ENCODE results near the gene CLCA1. TPM values are rescaled to one million over a fixed set of nuclear protein-coding genes. Genes with fewer than 3 reads are reported as not detected.

Gene CLCA1
- total RNA-seq, 2 experiments from 2014 or later: not detected

DNA sequence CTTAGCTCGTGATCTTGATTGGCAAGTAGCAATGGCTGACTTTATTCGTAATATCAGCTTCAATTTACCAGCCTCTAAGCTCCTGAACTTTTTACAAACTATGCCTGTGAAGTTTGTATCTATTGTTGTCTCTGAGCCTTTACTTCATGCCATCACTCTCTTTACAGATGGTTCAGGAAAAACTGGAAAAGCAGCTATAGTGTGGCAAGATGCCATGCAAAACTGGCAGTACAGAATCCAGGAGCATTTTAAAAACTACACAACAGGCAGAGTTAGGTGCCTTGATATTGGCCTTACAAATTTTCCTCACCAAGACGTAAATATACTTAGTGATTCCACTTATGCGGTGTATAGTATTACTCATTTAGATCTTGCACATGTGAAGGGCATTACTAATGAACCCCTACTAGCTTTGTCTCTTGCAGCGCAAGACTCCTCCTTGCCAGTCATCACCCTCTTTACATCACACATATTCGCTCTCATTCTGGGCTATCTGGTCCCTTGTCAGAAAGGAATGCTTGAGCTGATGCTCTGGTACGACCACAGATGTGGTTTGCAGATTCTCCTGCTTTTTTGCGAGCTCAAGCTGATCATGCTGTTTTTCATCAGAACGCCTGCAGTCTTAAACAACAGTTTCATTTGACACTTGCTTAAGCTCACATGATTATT is 36.3 kb downstream of the CLCA1 start:
- no peak overlapping the region for H3K27ac ChIP-seq (ENCODE audit: low read depth in 1 of 2, low read length in 2 of 2)
- H3K9me3 ChIP-seq (ENCODE audit: control insufficient read depth in 1 of 2, insufficient read depth in 1 of 2, low read length in 2 of 2): no peaks in the 10 kb centered on the region
- ATAC-seq (ENCODE audit: poor library complexity): no peak
- peaks cover 17% of the 10 kb centered on the region for H3K4me1 Mint-ChIP-seq (ENCODE audit: low read depth)
- no peak overlapping the region for H3K4me3 ChIP-seq (ENCODE audit: low read length)
- intact Hi-C loops (cut with DNase I, micrococcal nuclease): loop anchor here in 1 of 2 experiments (5.0 to 10.0 kb wide), 3 partner anchors 83 to 237 kb away; partner anchors contain the start of genes CLCA2 and SH3GLB1
- no peaks in the 10 kb centered on the region for H3K9me3 Mint-ChIP-seq
- peaks cover 16% of the 10 kb centered on the region for H3K27me3 Mint-ChIP-seq
- DNase-seq: no peak
- peaks cover 7% of the 10 kb centered on the region for H3K4me1 ChIP-seq (ENCODE audit: insufficient read depth, low read length)
- TF ChIP-seq, protein P1, sequence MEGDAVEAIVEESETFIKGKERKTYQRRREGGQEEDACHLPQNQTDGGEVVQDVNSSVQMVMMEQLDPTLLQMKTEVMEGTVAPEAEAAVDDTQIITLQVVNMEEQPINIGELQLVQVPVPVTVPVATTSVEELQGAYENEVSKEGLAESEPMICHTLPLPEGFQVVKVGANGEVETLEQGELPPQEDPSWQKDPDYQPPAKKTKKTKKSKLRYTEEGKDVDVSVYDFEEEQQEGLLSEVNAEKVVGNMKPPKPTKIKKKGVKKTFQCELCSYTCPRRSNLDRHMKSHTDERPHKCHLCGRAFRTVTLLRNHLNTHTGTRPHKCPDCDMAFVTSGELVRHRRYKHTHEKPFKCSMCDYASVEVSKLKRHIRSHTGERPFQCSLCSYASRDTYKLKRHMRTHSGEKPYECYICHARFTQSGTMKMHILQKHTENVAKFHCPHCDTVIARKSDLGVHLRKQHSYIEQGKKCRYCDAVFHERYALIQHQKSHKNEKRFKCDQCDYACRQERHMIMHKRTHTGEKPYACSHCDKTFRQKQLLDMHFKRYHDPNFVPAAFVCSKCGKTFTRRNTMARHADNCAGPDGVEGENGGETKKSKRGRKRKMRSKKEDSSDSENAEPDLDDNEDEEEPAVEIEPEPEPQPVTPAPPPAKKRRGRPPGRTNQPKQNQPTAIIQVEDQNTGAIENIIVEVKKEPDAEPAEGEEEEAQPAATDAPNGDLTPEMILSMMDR (IDR thresholded peaks at IDR 0.05): no peak
- no peaks in the 10 kb centered on the region for H3K27me3 ChIP-seq (ENCODE audit: control insufficient read depth in 1 of 2, insufficient read depth in 2 of 2, low read length in 2 of 2)
- no peak overlapping the region for H3K27ac Mint-ChIP-seq
- CTCF ChIA-PET: interaction anchor here (0.6 to 3.5 kb wide), 6 partner anchors 11 to 200 kb away, joined by 3 to 12 read pairs (median 5); partner anchors contain the start of gene SH3GLB1
- POLR2A ChIA-PET: interaction anchor here (0.9 to 1.0 kb wide), 2 partner anchors 109 to 121 kb away, joined by 3 read pairs; partner anchors contain the start of gene ODF2L
- H3K36me3 ChIP-seq (ENCODE audit: insufficient read depth, low read length): no peaks in the 10 kb centered on the region
- H3K36me3 Mint-ChIP-seq (ENCODE audit: low read depth): no peaks in the 10 kb centered on the region
- H3K4me3 Mint-ChIP-seq: no peak overlapping the region

DNA sequence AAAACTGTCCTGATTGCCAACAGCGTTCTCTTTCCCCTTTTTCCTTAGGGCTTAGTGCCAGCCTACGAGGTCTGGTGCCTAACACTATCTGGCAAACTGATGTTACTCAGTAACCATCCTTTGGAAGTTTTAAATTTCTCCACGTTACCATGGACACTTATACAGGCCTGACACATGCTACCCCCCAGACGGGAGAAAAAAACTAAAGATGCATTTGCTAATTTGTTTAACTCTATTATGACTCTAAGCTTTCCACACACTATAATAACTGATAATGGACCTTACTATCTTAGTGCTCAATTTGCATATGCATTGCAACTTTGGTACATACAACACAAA is 36.8 kb downstream of the CLCA1 start:
- Mint-ChIP-seq H3K4me3 (no peak overlapping the region), H3K4me1 (ENCODE audit: low read depth) (peaks cover 17% of the 10 kb centered on the region), H3K27me3 (peaks cover 16% of the 10 kb centered on the region), H3K36me3 (ENCODE audit: low read depth) (no peaks in the 10 kb centered on the region), H3K9me3 (no peaks in the 10 kb centered on the region), H3K27ac (no peak overlapping the region)
- no peak overlapping the region for H3K27ac ChIP-seq (ENCODE audit: low read depth in 1 of 2, low read length in 2 of 2)
- CTCF ChIA-PET: interaction anchor here (1.1 to 3.5 kb wide), 4 partner anchors 11 to 199 kb away, joined by 3 to 12 read pairs (median 4); partner anchors contain the start of gene SH3GLB1
- no peaks in the 10 kb centered on the region for H3K9me3 ChIP-seq (ENCODE audit: control insufficient read depth in 1 of 2, insufficient read depth in 1 of 2, low read length in 2 of 2)
- ATAC-seq (ENCODE audit: poor library complexity): no peak
- peaks cover 7% of the 10 kb centered on the region for H3K4me1 ChIP-seq (ENCODE audit: insufficient read depth, low read length)
- POLR2A ChIA-PET: interaction anchor here (1.0 kb wide), 1 partner anchor 122 kb away, joined by 3 read pairs; no protein-coding TSS in a partner anchor
- H3K4me3 ChIP-seq (ENCODE audit: low read length): no peak overlapping the region
- no peaks in the 10 kb centered on the region for H3K27me3 ChIP-seq (ENCODE audit: control insufficient read depth in 1 of 2, insufficient read depth in 2 of 2, low read length in 2 of 2)
- TF ChIP-seq, protein P1 (IDR thresholded peaks at IDR 0.05): no peak
- intact Hi-C loops (cut with DNase I, micrococcal nuclease): loop anchor here in 1 of 2 experiments (10.0 kb wide), 1 partner anchor 199 kb away; the partner anchor contains the start of gene SH3GLB1
- no peak for DNase-seq
- no peaks in the 10 kb centered on the region for H3K36me3 ChIP-seq (ENCODE audit: insufficient read depth, low read length)

DNA sequence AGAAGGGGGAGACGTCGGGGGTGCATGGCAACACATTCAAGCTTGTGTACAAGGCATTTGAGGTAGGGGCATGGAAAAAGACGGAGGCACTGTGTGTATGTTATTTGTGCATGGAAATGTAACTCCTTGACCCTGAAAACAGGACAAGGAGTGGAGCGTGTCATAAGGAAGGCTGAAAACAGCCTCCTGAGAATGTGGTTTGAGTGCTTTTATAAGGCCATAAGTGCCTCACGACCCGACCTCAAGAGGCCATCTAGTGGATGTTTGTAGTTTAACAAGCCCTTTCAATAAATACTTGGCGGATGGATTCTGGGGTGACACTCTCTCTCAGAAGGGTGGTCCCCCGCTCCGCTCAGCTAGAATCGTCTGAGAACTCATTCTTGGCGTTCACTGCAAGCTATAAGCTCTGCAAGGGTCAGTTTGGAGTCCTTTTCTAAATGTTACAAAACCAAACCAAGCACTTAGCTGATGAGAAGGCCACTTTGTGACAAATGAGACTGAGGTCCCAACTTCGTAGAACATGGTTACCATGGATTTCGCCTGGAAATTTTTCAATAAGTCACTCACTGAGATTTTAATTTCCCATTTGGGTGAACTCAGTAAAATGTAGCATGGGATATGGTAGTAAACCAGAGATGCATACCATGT is 39.3 kb downstream of the CLCA1 start:
- DNase-seq (peak in 3 of 14 experiments; percentile 27 to 46 (median 38)), ATAC-seq (ENCODE audit: poor library complexity) (peak; percentile 52)
- intact Hi-C loops (cut with DNase I, micrococcal nuclease): loop anchor here in 1 of 2 experiments (10.0 kb wide), 1 partner anchor 197 kb away; the partner anchor contains the start of gene SH3GLB1
- H3K4me3 ChIP-seq (ENCODE audit: low read length): no peak overlapping the region
- no peak overlapping the region for H3K4me3 Mint-ChIP-seq
- no peaks in the 10 kb centered on the region for H3K36me3 Mint-ChIP-seq (ENCODE audit: low read depth)
- peaks cover 7% of the 10 kb centered on the region for H3K4me1 ChIP-seq (ENCODE audit: insufficient read depth, low read length)
- H3K36me3 ChIP-seq (ENCODE audit: insufficient read depth, low read length): no peaks in the 10 kb centered on the region
- H3K27me3 ChIP-seq (ENCODE audit: control insufficient read depth in 1 of 2, insufficient read depth in 2 of 2, low read length in 2 of 2): no peaks in the 10 kb centered on the region
- no peaks in the 10 kb centered on the region for H3K9me3 Mint-ChIP-seq
- no peak overlapping the region for H3K27ac ChIP-seq (ENCODE audit: low read depth in 1 of 2, low read length in 2 of 2)
- CTCF ChIA-PET: interaction anchor here (1.0 to 2.2 kb wide), 3 partner anchors 123 to 144 kb away, joined by 3 to 8 read pairs (median 3); no protein-coding TSS in a partner anchor
- no peaks in the 10 kb centered on the region for H3K9me3 ChIP-seq (ENCODE audit: control insufficient read depth in 1 of 2, insufficient read depth in 1 of 2, low read length in 2 of 2)
- POLR2A ChIA-PET: no interaction called here
- H3K27me3 Mint-ChIP-seq: peaks cover 12% of the 10 kb centered on the region
- TF ChIP-seq, protein P1 (IDR thresholded peaks at IDR 0.05): peak; percentile 45
- H3K27ac Mint-ChIP-seq: no peak overlapping the region
- H3K4me1 Mint-ChIP-seq (ENCODE audit: low read depth): peaks cover 7% of the 10 kb centered on the region

Data from CD4-positive, alpha-beta T cell (primary cell).